A673 (cell line): Measurements from ENCODE around the gene VN1R5.

Experiments used
- CTCF ChIP-seq: fragments of 300-800, 200-600 bp; sonication (generic); conservative IDR thresholded peaks from 2 replicates; pipeline ENCODE4 v1.5.1; 2017; ENCODE audit warnings: low read depth, mild to moderate bottlenecking, antibody characterized with exemption, low read length, moderate library complexity, mixed read lengths
- EZH2 ChIP-seq: fragments of 200-600 bp; sonication (generic); IDR thresholded peaks from 2 replicates; pipeline ENCODE4 v1.6.1; 2017; ENCODE audit warnings: borderline replicate concordance, low read depth, mild to moderate bottlenecking, mixed read lengths, antibody characterized with exemption, low read length; ENCODE audit not compliant: poor library complexity, severe bottlenecking

- TF ChIP-seq CTCF (no peak), EZH2 (no peak)
These were observed 45.9 kb upstream of the VN1R5 start for GRCh38 chr1:247210062-247210375.
